Measurements from ENCODE around the gene ERC1.
"Not testable (repeated sequence)": the region's sequence is repeated elsewhere in the genome, so short reads cannot be mapped to it uniquely, and the experiment has no call there.

ERC1 gene

DNA sequence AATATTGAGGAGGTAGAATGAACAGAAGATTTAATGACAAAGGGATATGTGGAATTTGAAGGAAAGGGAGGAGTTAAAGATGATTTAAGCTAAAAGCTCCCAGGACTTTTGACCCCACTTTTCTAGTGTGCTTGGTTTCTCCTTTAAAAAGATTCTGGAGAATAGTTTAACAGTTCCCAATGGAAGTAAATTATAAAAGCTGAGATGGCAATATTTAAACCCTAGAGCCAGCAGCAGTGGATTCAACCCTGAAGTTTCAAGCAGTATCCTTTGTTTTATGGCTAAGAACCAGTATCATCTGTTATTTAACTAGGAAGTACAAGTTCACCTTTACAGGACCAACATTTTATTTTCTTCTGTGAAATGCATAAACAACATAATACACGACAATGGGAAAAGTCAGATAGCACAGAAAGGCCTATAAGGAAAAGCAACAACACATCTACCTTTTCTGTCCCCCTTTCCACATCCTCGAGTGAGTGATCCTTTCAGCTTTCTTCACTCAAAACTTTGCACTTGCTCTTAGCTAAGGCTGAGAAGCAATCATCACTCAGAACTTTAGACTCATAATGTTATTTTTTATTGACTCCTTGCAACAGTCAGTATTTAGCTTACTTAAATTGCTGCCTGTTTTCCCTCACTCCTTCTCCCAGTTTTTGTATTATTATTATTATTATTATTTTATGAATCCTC, 338.9 kb downstream of the ERC1 start:
- no peak for DNase-seq

DNA sequence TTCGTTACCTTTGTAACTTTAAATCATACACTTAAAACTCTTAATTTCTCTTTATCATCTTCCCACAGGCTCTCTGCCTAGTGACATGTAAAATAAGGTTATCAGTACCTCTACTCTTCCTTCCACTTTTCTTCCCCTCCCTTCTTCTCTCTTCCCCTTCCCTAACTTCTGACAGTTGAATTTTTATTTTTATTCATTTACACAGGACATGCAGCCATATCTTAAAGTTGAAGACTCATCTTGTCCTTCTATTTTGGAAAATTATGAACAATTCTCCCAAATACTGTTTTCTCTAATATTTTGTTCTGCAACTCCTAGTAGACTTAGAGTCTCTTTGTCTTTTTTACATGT, 339.4 kb downstream of the ERC1 start:
- DNase-seq = no peak

DNA sequence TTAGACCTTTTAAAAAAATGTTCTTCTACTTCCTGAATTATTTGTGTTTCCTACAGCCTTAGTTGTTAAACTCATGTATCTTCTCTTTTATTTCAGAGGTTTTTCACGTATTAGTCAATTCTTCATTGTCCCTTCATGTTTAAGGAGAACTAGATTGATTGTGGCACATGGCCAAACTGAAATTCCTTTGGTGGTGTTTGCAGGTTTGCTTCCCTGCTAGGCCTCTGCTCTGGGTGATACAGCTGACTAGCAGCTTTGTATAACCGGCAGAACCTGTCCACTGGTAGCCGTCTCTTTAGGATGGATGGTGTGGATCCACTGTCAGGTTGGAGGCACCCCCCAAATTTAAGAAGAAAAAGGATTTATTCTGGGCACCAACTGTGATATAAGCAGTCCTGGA, 341.3 kb downstream of the ERC1 start:
- DNase-seq = peak; percentile 50

DNA sequence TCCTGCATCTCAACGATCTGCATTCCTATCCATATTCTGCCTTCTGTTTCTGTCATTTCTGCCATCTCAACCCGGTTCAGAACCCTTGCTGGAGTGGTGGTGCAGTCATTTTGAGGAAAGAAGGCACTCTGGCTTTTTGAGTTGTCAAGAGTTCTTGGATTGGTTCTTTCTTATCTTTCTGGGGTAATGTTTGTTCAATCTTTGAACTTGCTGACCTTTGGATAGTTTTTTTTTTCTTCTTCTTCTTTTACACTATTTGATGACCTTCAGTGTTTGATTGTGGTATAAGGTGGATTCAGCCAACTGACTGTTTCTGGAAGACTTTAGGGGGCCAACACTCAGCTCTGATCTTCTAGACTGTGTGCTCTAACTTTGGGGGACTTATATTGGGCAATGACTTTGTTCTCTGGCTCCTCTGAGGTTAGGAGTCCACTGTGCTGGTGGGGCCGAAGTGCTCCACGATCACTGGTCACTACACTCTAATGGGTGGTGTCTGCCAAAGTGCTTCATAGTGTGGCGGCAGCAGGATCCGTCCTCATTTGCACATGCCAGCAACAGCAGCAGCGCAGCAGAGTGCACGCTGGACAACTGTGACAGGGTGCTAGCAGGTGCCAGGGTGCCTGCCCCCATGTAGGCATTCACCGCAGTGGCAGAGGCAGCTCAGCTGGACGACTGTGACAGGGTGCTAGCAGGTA, 347.6 kb downstream of the ERC1 start:
- DNase-seq = no peak

DNA sequence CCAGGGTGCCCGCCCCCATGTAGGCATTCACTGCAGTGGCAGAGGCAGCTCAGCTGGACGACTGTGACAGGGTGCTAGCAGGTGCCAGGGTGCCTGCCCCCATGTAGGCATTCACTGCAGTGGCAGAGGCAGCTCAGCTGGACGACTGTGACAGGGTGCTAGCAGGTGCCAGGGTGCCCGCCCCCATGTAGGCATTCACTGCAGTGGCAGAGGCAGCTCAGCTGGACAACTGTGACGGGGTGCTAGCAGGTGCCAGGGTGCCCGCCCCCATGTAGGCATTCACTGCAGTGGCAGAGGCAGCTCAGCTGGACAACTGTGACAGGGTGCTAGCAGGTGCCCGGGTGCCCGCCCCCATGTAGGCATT, 348.1 kb downstream of the ERC1 start:
- DNase-seq = not testable (repeated sequence)

DNA sequence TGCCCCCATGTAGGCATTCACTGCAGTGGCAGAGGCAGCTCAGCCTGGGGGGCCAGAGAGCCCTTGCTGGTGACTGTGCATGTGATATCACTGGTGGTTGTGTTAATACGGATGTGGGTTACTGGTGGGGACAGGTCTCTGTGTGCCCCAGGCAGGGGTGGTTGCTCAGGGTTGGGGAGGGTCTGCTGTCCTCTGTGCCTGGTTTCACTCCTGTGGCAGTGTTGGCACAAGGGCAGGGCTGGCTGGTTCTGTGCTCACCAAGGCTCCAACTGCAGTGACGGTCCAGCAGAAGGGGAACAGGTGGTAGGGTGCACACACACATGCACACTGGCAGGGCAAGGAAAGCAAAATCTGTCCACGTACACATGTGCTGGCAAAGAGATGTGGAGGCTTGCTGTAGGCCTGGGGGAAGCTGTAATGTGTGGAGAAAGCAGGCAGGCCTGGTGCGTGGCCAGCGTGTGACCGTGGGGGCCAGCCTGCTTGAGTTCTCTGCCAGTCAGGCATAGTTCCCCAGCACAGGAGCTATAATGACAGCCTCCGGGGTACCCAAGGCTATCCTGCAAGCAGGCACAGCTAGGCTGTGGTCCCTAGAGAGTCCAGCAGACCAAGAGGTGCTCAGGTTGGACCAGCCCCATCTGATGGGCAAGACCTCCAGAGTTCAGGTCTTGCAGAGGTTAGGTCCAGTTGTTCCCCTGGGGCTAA, 348.7 kb downstream of the ERC1 start:
- no peak for DNase-seq

DNA sequence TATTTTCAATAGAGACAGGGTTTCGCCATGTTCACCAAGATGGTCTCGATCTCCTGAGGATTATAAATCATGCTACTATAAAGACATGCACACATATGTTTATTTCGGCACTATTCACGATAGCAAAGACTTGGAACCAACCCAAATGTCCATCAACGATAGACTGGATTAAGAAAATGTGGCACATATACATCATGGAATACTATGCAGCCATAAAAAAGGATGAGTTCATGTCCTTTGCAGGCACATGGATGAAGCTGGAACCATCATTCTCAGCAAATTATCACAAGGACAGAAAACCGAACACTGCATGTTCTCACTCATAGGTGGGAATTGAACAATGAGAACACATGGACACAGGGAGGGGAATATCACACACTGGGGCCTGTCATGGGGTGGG, 350.2 kb downstream of the ERC1 start:
- DNase-seq = not testable (repeated sequence)

DNA sequence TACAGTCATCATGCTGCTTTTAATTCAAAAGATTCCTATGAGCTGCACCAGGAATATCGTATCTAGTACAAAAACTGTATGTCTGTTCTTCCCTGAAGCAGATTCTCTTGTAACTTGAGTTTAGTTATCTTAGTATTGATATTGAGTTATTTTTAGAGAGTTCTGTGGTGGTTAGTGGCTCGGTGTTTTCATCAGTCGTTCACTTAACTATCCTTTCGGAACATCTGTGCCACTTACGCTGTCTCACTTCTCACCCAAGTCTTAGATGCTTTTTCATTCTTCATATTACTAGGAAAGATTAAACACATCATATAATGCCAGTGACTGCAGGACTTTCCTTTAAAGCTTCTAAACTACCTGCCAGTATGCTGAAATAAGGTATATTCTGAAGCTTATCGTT, 352.4 kb downstream of the ERC1 start:
- DNase-seq = no peak

DNA sequence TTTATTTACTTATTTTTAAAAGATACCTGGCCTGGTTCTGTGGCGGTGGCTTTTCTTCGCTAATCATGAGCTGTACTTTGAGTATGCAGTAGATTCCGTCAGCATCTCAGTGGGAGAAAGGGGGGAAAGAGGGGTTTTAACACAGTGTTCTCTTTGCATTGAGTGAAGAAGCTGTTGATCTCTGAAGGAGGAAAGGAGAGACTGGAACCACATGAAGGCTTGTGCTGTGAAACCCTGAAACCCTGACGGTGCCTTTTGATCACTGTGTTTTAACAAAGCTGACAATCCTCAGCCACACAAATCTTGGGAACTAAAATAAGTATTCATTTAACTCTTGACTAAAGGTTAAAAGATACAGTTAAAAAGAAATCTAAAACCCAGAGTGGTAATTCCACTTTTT, 353.2 kb downstream of the ERC1 start:
- no peak for DNase-seq

DNA sequence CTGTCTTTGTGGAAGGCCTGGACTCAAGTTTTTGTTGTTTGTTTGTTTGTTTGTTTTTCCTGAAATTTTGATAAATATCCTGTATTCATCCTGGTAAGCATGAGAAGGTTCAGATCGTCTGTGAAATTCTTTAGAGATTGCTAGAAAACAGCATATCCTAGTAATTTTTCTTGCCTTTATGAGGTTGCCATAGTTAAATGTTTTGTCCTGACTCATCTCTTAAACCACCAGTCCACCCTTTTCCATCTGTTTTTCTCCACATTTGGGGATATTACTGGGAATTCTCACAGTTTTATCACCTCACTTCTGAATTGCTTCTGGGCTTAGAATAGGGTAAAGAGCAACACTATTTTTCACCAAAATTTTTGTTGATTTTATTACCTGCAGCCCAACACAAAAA, 355.1 kb downstream of the ERC1 start:
- DNase-seq = peak; percentile 74

DNA sequence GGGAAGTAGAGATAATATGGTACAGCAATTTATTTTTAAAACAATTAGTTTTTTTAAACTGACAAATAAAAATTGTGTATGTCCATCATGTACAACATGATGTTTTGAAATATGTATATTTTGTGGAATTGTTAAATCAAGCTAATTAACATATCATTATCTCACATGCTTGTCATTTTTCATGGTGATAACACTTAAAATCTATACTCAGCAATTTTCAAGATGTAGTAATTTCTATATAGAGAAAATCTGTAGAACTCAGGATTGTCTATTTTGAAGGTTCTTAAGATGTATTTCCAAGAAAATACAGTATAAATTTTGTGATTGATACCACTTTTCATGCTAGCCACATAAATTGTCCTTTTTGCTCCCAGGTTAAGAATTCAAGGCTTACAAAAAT, 356.3 kb downstream of the ERC1 start:
- DNase-seq = no peak

DNA sequence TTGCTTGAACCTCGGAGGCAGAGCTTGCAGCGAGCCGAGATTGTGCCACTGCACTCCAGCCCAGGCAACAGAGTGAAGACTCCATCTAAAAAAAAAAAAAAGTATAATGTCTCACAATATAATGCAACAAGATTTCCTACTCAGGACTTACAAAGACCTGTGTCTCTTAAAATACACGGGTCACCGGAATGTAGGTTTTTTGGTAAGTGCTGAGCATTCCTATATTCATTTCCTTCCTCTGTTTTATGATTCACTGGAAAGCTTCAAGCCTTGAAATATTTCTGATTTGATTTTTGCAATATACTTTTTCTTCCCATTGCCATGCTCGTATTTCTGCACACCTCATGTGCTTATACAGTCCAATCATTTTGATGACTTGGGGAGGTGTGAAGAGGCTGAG, 357.6 kb downstream of the ERC1 start:
- peak; percentile 55 for DNase-seq

DNA sequence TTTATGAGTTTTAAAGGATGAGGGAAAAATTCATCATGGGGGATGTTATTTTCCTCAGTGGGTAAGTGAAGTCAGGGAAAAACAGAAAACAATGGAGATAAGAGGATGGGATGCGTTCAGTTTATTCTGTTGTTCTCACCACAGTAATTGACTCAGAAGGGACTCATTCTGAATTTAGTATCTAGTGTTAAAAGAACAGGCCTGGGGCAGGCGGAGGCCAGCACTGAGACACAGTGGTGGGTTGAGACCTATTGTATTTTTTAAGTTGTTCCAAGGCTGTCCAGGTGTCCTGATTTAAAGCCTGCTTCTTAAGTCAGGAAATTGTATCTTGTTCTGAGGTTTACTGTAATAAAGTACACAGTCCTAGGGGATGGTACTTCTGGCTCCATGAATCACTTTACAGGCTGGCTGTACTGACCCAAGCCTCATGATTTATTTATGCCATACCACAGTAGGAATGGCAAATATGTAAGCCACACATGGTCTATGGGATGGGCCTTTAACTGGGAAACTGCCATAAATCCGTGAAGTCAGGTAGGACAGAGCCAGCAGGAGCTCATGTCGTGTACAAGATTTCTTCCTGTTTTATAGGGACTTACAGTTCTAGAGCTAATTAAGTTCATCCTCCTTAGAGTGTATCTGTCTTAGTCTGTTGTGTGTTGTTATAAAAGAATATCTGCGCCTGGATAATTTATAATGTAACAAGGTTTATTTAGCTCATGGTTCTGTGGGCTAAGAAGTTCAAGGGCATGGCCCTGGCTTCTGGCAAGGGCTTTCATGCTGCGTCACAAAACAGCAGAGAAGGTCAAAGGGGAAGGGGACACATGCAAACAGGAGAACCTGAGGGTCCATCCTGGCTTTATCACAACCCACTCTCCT, 359.3 kb downstream of the ERC1 start:
- DNase-seq = peak; percentile 95

DNA sequence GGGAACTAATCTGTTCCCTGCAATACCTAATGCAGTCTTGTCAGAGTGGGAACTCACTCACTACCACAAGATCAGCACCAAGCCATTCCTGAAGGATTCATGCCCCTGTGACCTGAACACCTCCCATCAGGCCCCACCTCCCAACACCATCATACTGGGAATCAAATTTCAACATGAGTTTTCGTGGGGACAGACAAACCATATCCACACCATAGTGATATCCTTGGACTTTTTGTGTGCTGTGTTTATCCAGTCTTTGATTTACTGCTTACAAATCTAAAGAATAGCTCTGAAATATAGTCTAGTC, 359.9 kb downstream of the ERC1 start:
- no peak for DNase-seq

DNA sequence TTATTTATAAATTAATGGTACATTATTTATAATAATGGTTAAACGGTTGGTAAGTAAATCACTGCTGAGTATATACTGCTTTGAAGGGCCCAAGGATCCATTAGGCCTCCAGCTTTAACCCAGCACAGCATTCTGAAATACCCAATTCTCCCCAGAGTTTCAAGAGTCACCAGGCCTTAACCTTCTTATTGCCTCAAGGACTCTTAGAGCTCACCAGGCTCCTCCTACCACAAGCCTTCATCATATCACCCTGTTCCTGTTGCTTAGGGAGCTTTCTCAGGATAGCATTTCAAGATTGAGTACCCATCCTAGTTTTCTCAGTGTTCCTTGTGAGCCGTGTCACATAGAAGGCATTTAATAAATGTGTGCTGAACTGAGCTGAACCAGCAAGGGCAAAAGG, 360.9 kb downstream of the ERC1 start:
- peak; percentile 57 for DNase-seq

DNA sequence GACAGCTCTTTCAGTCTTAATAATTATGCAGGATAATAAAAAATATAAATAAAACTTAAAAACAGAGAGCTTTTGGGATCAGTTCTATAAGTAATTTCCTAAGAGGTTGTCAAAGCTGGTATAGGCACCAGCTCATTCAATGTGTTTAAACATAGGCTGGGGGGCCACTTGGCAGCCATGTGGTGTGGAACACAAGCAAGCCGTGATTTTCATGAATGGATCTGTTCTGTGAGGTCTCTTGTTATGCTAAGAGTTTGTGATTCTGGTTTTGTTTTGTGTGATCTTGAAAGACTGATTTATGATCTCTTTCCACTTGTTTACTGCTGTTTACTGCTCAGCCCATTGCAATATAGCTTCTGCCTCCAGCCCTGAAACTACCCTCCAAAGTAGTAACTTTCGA, 362.4 kb downstream of the ERC1 start:
- DNase-seq = no peak

DNA sequence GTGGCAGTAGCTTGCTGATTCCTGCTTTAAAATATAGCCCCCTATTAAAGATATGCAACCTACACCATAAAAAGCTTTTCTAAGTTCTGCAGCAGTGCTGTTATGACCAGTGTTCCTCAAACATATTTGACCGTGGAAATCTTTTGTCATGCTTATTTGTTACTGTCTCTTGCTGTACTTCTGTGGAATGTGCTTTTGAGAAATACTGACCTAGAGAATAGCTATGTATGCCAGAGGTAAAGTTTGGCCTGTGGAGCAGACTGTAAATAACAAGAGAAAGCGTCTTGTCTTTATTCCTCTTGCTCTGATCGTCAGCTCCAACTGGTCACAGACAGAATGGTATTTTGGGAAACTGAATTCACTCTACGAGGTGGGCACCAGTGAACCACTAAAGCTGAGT, 364.4 kb downstream of the ERC1 start:
- no peak for DNase-seq

DNA sequence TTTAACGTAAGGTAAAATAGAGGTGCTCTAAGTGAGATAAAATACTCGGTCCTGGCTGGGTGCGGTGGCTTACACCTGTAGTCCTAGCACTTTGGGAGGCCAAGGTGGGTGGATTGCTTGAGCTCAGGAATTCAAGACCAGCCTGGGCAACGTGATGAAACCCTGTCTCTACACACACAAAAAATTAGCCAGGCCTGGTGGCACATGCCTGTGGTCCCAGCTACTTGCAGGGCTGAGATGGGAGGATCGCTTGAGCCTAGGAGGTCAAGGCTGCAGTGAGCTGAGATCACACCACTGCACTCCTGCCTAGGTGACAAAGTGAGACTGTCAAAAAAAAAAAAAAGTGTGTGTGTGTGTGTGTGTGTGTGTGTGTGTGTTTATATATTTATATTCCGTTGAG, 364.8 kb downstream of the ERC1 start:
- DNase-seq = not testable (repeated sequence)

DNA sequence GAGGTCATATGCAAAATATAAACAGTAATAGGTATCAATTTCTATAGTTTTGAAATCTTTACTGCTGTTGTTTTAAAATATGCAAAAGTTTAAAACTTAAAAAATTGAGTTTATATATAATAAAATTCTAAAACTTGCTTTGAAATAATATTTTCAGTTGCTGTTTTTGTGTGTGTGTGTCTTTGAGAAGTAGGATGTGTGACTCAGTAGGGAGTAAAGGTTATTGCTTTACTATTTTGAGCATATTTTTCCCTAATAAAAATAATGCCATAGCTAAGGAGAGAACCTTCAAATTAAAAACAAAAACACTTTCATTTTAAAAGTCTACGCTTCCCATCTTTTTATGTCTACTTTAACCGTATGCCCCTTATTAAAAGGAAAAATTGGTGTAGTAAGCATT, 365.3 kb downstream of the ERC1 start:
- no peak for DNase-seq

DNA sequence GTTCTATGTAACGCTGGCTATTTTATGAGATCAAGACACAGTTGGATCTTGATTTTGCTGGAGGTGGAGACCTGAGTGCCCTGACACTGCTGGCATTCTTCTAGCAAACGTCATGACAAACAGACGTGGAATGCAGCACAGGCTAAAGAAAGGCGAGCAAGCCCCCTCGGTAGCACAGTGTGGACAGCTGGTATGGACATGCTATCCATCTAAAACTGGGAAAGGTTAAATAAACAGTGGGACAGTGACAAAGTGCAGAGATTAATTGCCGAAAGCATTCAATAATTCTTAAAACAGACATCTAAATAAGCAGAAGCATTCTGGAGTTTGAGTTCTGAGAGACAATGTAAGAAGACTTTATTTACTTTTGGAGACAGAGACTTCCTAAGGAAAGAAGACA, 366.1 kb downstream of the ERC1 start:
- peak; percentile 68 for DNase-seq

DNA sequence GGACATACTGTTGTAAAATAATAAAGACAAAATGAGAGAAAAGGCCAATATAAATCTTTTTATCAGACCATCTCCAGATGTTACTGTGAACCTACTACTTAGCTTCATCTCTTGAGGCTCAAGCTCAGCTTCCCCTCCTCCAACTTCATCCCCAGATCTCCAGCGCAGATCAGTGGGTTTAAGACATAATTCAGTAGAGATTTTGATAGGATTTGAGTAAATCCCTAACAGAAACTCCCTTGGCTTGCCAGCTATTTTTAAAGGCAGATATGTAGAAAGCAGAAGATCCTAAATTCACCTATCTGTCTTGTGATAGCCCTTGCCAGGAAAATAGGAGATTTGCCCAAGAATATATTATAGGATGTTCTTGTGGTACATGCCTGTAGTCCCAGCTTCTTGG, 366.7 kb downstream of the ERC1 start:
- DNase-seq = no peak

DNA sequence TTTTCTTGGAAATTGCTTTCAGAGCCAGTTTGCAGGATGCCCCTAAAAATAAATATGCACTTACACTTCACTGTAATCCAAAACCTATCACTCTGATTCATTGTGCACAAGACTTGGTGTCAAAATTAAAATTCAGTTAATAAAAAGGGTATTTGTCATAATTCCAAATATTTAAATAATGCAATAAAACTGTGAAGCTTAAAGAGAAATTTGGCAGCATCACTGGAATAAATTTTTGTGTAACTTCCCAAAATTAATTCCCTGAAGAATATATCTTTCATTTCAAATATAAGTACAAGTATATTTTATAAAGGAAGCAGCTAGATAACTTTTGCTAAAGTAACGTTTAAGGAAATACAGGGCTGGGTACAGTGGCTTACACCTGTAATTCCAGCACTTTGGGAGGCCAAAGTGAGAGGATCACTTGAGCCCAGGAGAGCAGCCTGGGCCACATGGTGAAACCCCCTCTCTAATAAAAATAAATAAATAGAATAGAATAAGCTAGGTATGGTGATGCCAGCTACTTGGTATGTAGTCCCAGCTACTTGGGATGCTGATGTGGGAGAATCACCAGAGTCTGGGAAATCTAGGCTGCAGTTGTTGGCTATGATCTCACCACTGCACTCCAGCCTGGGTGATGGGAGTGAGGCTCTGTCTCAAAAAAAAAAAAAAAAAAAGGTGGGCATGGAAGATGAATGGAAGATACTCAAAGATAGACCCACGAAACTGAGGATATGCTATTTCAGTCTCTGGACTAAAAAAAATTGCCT, 369.6 kb downstream of the ERC1 start:
- DNase-seq = peak; percentile 93

DNA sequence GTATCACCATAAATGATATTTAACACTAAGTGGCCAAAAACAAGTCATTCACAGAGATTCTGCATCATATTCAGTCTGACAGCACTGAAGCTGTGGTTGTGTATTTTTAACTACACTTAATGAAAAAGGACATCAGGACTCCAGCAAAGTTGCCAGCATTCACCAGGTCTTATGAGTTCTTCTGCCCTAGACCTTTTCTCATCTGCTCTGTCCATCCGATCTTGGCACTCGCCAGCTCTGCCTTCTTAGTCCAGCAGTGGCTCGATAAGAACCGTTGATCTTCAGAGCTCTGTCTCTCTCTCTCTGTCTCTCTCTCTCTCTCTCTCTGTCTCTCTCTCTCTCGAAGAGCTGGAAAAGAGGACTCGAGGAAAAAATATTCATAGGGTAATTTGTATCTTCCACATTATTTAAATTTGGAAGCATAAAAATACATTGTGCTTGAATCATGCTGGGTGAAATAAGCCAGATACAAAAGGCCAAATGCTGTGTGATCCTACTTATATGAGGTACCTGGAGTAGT, 371.2 kb downstream of the ERC1 start:
- DNase-seq = no peak
